GM12875 (cell line): Measurements from ENCODE around the gene SCO2.

Experiments used
- H3K4me3 ChIP-seq: one replicate; pipeline ENCODE4 v1.5.1; 2011; ENCODE audit warnings: low read depth, low read length, control low read depth
- CTCF ChIP-seq: IDR thresholded peaks from 2 replicates; pipeline ENCODE4 v1.5.1; 2011; ENCODE audit warnings: low read depth, mild to moderate bottlenecking, control low read depth, inconsistent platforms, low read length, moderate library complexity, borderline replicate concordance; ENCODE audit not compliant: insufficient read depth

SCO2 gene

DNA sequence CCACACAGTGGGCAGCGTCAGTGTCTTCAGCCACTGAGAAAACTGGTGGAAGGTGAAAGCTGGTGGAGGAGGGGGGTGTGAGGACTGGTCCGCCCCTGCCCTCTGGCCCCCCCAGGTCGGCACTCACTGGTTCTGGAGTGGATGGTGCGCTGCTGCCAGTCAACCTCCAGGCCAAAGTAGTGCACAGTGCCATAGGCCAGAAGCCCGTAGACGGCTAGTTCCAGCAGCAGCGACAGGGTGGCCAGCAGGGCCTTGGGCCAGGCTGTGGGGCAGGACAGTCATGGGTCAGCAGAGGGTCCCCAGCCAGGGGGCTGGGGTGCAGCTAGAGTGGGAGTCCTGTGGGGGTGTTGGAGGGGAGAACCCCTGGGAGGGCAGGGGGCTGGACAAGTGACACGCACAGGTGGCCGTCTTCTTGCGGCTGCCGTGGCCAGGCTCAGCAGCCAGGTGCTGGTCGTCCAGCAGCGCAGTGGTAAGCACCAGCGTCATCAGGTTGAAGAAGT is 20.1 kb downstream of the SCO2 start:
- no peak overlapping the region for H3K4me3 ChIP-seq
- no peak for TF ChIP-seq CTCF

DNA sequence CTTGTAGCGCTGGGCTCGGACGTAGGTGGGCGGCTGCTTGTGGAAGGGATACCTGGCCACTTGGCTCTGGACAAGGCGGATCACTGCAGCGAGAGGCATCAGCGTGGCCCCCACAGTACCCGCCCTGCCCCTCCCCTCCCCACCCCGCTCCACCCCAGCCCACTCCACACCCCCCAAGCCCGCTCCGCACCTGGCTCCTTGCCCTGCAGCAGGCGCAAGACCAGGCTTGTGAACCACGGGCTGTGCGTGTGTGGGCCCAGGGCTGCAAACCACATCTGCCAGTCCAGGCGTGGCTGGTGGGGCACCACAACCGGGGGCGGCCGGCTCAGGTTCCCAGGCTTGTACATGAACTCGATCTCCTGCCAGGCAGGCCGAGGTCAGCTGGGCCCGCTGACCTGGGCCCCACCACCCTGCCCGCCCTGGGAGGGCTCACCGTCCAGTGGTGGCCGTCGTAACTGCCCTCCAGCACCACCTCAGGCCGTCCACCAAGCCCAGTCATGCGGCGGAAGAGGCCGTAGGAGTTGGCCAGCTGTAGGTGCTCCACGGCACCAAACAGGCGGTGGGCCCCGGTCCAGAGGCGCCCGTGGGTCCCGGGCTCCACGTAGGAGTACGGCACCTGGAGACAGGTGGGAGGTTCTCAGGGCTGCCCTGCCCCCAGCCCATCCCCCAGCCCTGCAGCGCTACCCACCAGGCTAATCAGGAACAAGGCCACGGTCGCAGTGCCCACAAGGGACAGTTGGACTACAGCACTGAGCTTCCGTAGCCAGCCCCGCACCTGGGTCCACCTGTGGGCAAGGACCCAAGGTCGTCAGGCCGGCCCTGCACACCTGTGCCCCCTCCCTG is 20.8 kb downstream of the SCO2 start:
- H3K4me3 ChIP-seq = no peak overlapping the region

DNA sequence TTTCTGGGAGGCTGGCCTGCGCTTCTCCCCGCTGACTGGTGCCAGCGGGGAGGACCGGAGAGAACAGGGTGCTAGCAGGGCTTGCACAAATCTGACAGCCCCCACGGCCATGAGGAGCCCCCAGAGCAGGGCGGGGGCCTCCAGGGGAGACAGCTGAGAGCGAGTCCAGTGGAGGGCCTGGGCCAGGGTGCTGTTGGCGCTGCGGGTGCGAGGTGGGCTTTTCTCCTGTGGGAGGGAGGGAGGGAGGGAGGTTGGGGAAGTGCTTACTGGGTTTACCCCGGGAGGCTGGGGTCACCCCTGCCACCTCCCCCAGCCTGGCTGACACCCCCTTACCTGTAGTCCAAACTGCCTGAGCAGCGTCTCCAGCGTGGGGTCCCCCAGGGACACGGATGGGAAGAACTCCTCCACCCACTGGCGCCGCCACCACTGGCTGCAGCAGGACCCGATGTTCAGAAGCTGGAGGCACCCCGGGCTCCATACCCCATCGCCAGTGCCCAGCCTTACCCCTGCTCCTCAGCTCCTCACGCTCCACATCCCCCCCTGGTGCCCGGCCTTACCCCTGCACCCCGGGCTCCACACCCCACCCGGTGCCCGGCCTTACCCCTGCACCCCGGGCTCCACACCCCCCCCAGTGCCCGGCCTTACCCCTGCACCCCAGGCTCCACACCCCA is 21.8 kb downstream of the SCO2 start:
- peak; percentile 22; the same call in 1 of the 2 replicates for TF ChIP-seq CTCF
- no peak overlapping the region for H3K4me3 ChIP-seq

More for the DNA sequence above, 20.8 kb downstream of the SCO2 start:
- TF ChIP-seq CTCF = no peak

- TF ChIP-seq CTCF = no peak
- no peak overlapping the region for H3K4me3 ChIP-seq
Measured at GRCh38 chr22:50502628-50503474, 22.5 kb downstream of the SCO2 start.

DNA sequence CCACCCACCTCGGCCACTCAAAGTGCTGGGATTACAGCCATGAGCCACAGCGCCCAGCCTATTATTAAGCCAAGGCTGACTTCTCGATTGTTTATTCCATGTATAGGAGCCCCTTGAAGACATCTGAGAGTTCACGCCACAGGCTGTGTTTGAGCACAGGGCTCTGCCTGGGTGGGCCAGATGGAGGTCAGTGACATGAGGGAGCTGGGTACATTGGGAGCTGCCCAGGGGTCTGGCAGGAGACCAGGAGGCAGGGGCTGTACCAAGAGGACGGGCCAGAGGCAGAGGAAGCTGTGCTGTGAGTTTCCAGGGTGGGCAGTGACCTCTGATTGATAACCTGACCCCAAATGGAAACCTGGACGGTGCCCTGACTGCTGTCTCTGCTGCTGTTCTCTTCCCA is 23.3 kb downstream of the SCO2 start:
- TF ChIP-seq CTCF = no peak

GRCh38 chr22:50500452-50500851 is 24.9 kb downstream of the SCO2 start:
- H3K4me3 ChIP-seq = no peak overlapping the region
- no peak for TF ChIP-seq CTCF

More for the DNA sequence above, 23.3 kb downstream of the SCO2 start:
- no peak overlapping the region for H3K4me3 ChIP-seq
